ENCODE measurements around the gene PLBD1.

DNA sequence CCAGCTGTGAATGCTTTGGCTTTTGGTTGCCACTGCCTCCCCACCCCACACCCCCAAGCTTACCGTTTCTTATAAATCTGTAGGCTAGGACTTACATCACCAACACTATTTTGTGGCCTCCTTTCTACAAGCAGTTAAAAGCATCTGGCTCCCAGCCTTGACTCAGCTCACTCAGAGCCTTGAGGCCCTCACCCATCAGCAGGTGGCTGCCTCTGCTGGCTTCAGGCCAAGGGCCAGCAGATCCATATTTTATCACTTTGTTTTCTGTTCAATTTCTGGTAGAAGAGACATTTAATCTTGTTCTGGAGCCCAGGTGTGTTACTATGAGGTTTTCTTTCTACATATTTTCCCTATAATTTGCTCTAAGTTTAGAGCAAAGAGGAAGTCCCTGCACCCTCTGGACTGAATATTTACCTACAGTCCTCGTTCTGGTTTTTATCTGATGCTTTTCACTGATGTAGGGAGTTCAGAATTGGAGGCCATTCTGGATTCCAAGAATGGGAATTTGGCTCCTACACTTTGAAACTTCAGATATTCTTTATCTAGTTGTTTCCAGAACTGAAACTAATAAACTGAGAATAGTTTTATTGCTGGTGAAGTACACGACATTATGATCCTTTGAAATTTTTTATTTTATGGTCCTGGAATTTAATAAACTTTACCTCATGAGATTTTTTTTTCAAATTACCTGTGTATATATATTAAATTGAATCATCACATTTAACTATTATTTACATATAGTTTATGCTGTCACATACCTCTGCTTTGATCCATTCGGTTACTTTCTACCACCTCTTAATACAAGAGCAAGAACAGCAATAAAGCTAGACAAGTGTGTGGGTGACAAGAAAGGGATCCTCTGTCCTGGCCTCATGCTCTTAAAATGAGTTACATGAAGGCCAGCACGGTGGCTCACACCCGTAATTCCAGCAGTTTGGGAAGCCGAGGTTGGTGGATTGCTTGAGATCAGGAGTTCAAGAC, 22.2 kb downstream of the PLBD1 start:
- TF ChIP-seq, protein P1, sequence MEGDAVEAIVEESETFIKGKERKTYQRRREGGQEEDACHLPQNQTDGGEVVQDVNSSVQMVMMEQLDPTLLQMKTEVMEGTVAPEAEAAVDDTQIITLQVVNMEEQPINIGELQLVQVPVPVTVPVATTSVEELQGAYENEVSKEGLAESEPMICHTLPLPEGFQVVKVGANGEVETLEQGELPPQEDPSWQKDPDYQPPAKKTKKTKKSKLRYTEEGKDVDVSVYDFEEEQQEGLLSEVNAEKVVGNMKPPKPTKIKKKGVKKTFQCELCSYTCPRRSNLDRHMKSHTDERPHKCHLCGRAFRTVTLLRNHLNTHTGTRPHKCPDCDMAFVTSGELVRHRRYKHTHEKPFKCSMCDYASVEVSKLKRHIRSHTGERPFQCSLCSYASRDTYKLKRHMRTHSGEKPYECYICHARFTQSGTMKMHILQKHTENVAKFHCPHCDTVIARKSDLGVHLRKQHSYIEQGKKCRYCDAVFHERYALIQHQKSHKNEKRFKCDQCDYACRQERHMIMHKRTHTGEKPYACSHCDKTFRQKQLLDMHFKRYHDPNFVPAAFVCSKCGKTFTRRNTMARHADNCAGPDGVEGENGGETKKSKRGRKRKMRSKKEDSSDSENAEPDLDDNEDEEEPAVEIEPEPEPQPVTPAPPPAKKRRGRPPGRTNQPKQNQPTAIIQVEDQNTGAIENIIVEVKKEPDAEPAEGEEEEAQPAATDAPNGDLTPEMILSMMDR (IDR thresholded peaks at IDR 0.05; ENCODE audit: insufficient read depth, low read length, poor library complexity, severe bottlenecking) = no peak
- no peak for TF ChIP-seq EZH2phosphoT487 (conservative IDR thresholded peaks at IDR 0.05; ENCODE audit: low read length)

Data from SU-DHL-6 (cell line).